ENCODE measurements around the gene BACH2. TPM values are rescaled to one million over a fixed set of nuclear protein-coding genes. Genes with fewer than 3 reads are reported as not detected.

Gene BACH2
- total and polyA plus RNA-seq, 9 of the 15 experiments (the other 6 are each of a cell fraction or from before 2014, with no cell fraction given), result 0.06 to 3.1 (median 0.59) TPM

- H3K4me1 ChIP-seq (replicated peaks in 1 of 2; ENCODE audit: control insufficient read depth in 2 of 2, insufficient read depth in 2 of 2, low read length in 2 of 2), result no peaks in the 10 kb centered on the region; a peak in 1 of 5 replicates
- BruUV-seq (replicated peaks), result no TSS peak
- H3K27me3 ChIP-seq (ENCODE audit: control insufficient read depth in 2 of 2, insufficient read depth in 2 of 2, low read length in 2 of 2), result 0 out of 5 replicates have a peak, but pooled peaks cover 0 to 4% of the 10 kb centered on the region in 2 experiments
- no peaks in the 10 kb centered on the region for H3K9me1 ChIP-seq (ENCODE audit: control insufficient read depth, insufficient read depth, low read length)
- H2AFZ ChIP-seq (ENCODE audit: low read depth, low read length), result no peak overlapping the region
- no peak overlapping the region for H3K4me3 ChIP-seq
- 26% methylated on average over 3 of the region's 3 CpGs for WGBS (ENCODE audit: insufficient coverage, low coverage, missing lambda C conversion rate)
- ChIA-PET CTCF (ENCODE audit: low intra/inter-chr PET ratio) (no interaction called here), POLR2A (interaction anchor here (0.8 kb wide), 1 partner anchor 52 kb away, joined by 3 read pairs; no protein-coding TSS in a partner anchor)
- no peaks in the 10 kb centered on the region for H3K79me2 ChIP-seq (ENCODE audit: control insufficient read depth, insufficient read depth, low read length)
- H3K27ac ChIP-seq (ENCODE audit: extremely low read depth, low read depth, low read length), result no peak overlapping the region
- no peaks in the 10 kb centered on the region for H3K36me3 ChIP-seq (ENCODE audit: control insufficient read depth, insufficient read depth, low read length)
- H3K4me2 ChIP-seq (ENCODE audit: insufficient read depth, low read length), result no peak overlapping the region
- FAIRE-seq (peak; percentile 40), DNase-seq (ENCODE audit: extremely low read depth in 1 of 4, low spot score in 3 of 4) (no peak), ATAC-seq (no peak)
- intact Hi-C loops (cut with micrococcal nuclease), result no loop called here
- in situ Hi-C loops (cut with MboI), result no loop called here
- no peaks in the 10 kb centered on the region; the same call in 1 of the 2 replicates for H4K20me1 ChIP-seq (replicated peaks; ENCODE audit: control insufficient read depth, insufficient read depth, low read length)
- no peaks in the 10 kb centered on the region for H3K9me3 ChIP-seq (replicated peaks; ENCODE audit: control insufficient read depth, insufficient read depth, low read depth, low read length)
- H3K9ac ChIP-seq (ENCODE audit: insufficient read depth in 1 of 2, low read depth in 2 of 2, low read length in 2 of 2), result no peak overlapping the region
- TF ChIP-seq AFF1 (IDR thresholded peaks at IDR 0.05; ENCODE audit: low read depth in 1 of 2, partially characterized antibody in 2 of 2) (no peak), ZNF121 (CRISPR knock-in tag; conservative IDR thresholded peaks at IDR 0.05) (no peak), PTBP1 (IDR thresholded peaks at IDR 0.05; ENCODE audit: low read depth, low read length) (no peak), DIDO1 (tag; IDR thresholded peaks at IDR 0.05; ENCODE audit: low read depth) (no peak), BRCA1 (IDR thresholded peaks at IDR 0.05) (no peak), BRCA1 (CRISPR knock-in tag; IDR thresholded peaks at IDR 0.05) (no peak), STAT5B (CRISPR knock-in tag; IDR thresholded peaks at IDR 0.05) (no peak), MAFK (IDR thresholded peaks at IDR 0.05; ENCODE audit: low read length) (no peak), FOXP4 (CRISPR knock-in tag; IDR thresholded peaks at IDR 0.05; ENCODE audit: borderline replicate concordance) (no peak), SMARCA5 (IDR thresholded peaks at IDR 0.05) (no peak), TSC22D4 (tag; IDR thresholded peaks at IDR 0.05) (no peak), U2AF2 (optimal IDR thresholded peaks at IDR 0.05; ENCODE audit: low read depth, low read length) (no peak), HMG20B (CRISPR knock-in tag; IDR thresholded peaks at IDR 0.05) (no peak), ZNF277 (CRISPR knock-in tag; IDR thresholded peaks at IDR 0.05; ENCODE audit: borderline replicate concordance) (no peak), CHD4 (IDR thresholded peaks at IDR 0.05; ENCODE audit: insufficient read depth, insufficient replicate concordance, low read depth, low read length, poor library complexity, severe bottlenecking) (no peak)
Observed at GRCh38 chr6:90173262-90173925, 123.2 kb downstream of the BACH2 start.

Measured in K562 (cell line).